SK-MEL-5 (cell line): ENCODE results near the gene TAX1BP1. TPM values are rescaled to one million over a fixed set of nuclear protein-coding genes. Genes with fewer than 3 reads are reported as not detected.
"Not testable (repeated sequence)": the region's sequence is repeated elsewhere in the genome, so short reads cannot be mapped to it uniquely, and the experiment has no call there.

Experiments
- DNase-seq: peaks from one replicate; pipeline ENCODE4 v3.0.0-alpha.2; 2016; ENCODE audit warnings: low read depth, low spot score
- in situ Hi-C: cut with HindIII; loops from 2 replicates; pipeline ENCODE4 v1.10.0; 2016; ENCODE audit warnings: low sequenced_read_pairs, high pct_unique_total_duplicates, low pct_unique_long_range_greater_than_20kb
- total RNA-seq: library from RNA; depleted of rRNA; stranded (reverse); fragments of >200 nt; shearing (Covaris generic); gene quantifications from 2 replicates; pipeline ENCODE4 v1.2.3, GENCODE V29; 2014

The TAX1BP1 gene
- total RNA-seq, 1 experiment from 2014 or later: 269 TPM

GRCh38 chr7:27734583-27734982, 5.4 kb upstream of the TAX1BP1 start:
- no peak for DNase-seq
- in situ Hi-C loops: no loop called here

GRCh38 chr7:27735165-27735564, 4.8 kb upstream of the TAX1BP1 start:
- in situ Hi-C loops: no loop called here
- no peak for DNase-seq

GRCh38 chr7:27735831-27736230, 4.1 kb upstream of the TAX1BP1 start:
- in situ Hi-C loops: no loop called here
- DNase-seq: no peak

- DNase-seq: no peak
- in situ Hi-C loops: no loop called here
Observed at GRCh38 chr7:27737178-27737577, 2.8 kb upstream of the TAX1BP1 start.

- DNase-seq: no peak
- in situ Hi-C loops: no loop called here
Observed at GRCh38 chr7:27737616-27738015, 2.3 kb upstream of the TAX1BP1 start.

GRCh38 chr7:27739301-27739908, 557 bp upstream of the TAX1BP1 start:
- peak; percentile 47 for DNase-seq
- in situ Hi-C loops: no loop called here

- DNase-seq: peak; percentile 86
- in situ Hi-C loops: no loop called here
Observed at GRCh38 chr7:27740449-27741086, 606 bp downstream of the TAX1BP1 start.

GRCh38 chr7:27742091-27742710, 2.2 kb downstream of the TAX1BP1 start:
- in situ Hi-C loops: not testable (repeated sequence)
- DNase-seq: peak; percentile 32

GRCh38 chr7:27745064-27745583, 5.2 kb downstream of the TAX1BP1 start:
- DNase-seq: peak; percentile 87
- in situ Hi-C loops: no loop called here

- in situ Hi-C loops: no loop called here
- no peak for DNase-seq
Observed at GRCh38 chr7:27746486-27746885, 6.5 kb downstream of the TAX1BP1 start.

- in situ Hi-C loops: no loop called here
- no peak for DNase-seq
Observed at GRCh38 chr7:27746978-27747377, 7.0 kb downstream of the TAX1BP1 start.

- in situ Hi-C loops: no loop called here
Observed at GRCh38 chr7:27747589-27748368, 7.8 kb downstream of the TAX1BP1 start.

GRCh38 chr7:27750316-27750715, 10.4 kb downstream of the TAX1BP1 start:
- no peak for DNase-seq
- in situ Hi-C loops: no loop called here

More at GRCh38 chr7:27747589-27748368, 7.8 kb downstream of the TAX1BP1 start:
- no peak for DNase-seq

GRCh38 chr7:27751888-27752660, 12.1 kb downstream of the TAX1BP1 start:
- in situ Hi-C loops: no loop called here
- DNase-seq: no peak

- in situ Hi-C loops: no loop called here
- peak; percentile 40 for DNase-seq
Observed at GRCh38 chr7:27753863-27754262, 13.9 kb downstream of the TAX1BP1 start.

- in situ Hi-C loops: no loop called here
- no peak for DNase-seq
Observed at GRCh38 chr7:27756298-27756697, 16.3 kb downstream of the TAX1BP1 start.

GRCh38 chr7:27759491-27759890, 19.5 kb downstream of the TAX1BP1 start:
- in situ Hi-C loops: no loop called here
- DNase-seq: no peak
